Activated naive CD4-positive, alpha-beta T cell treated with anti-CD3 and anti-CD28 coated beads, Interleukin-2, amount 50 U/mL, for 16 hours (primary cell): Measurements from ENCODE around the gene DUSP3.
"Not testable (repeated sequence)": the region's sequence is repeated elsewhere in the genome, so short reads cannot be mapped to it uniquely, and the experiment has no call there.

Source experiments
- DNase-seq: peaks from one replicate; pipeline ENCODE4 v3.0.0-alpha.2; 2020

Gene DUSP3

DNA sequence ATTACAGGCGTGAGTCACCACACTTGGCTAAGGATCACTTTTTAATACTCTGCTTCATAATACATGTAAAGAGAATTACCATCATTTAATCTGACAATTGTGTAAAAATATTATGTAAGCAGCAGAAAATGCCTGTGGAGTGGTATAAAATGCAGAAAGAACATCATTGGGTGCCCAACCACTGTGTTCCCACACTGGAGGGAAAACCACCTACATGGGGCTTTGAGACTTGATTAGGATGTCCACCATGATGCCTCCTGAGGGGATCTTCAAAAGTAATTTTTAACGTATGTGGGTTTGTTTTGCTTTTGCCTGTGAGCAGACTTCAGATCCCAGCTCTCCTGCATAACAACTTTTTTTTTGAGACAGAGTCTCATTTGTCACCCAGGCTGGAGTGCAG is 20.3 kb upstream of the DUSP3 start:
- DNase-seq = no peak

DNA sequence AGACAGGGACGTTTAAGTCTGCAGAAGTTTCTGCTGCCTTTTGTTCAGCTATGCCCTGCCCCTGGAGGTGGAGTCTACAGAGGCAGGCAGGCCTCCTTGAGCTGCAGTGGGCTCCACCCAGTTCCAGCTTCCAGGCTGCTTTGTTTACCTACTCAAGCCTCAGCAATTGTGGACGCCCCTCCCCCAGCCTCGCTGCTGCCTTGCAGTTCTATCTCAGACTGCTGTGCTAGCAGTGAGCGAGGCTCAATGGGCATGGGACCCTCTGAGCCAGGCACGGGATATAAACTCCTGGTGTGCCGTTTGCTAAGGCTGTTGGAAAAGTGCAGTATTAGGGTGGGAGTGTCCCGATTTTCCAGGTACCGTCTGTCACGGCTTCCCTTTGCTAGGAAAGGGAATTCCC is 19.2 kb upstream of the DUSP3 start:
- DNase-seq = not testable (repeated sequence)

DNA sequence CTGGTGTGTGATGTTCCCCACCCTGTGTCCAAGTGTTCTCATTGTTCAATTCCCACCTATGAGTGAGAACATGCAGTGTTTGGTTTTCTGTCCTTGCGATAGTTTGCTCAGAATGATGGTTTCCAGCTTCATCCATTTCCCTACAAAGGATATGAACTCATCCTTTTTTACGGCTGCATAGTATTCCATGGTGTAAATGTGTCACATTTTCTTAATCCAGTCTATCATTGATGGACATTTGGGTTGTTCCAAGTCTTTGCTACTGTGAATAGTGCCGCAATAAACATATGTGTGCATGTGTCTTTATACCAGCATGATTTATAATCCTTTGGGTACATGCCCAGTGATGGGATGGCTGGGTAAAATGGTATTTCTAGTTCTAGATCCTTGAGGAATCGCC is 13.9 kb upstream of the DUSP3 start:
- DNase-seq = not testable (repeated sequence)

DNA sequence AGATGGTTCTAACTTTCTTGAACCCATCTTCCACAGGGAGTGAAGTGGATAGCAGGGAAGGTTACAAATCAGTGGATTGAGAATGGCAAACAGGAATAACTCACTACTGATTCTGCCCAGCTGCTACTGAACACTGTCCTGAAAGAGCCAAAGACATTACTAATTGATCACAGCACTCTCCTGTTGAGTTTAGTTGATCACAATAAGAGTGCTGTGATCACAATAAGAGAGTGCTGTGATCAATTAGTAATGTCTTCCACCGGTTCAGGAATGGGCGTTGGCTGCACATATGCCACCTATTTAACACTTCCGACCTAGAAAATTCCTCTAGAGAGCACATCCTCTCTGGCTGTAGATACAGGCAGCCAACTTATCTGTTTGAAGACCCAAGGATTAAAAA is 12.8 kb upstream of the DUSP3 start:
- DNase-seq = no peak

DNA sequence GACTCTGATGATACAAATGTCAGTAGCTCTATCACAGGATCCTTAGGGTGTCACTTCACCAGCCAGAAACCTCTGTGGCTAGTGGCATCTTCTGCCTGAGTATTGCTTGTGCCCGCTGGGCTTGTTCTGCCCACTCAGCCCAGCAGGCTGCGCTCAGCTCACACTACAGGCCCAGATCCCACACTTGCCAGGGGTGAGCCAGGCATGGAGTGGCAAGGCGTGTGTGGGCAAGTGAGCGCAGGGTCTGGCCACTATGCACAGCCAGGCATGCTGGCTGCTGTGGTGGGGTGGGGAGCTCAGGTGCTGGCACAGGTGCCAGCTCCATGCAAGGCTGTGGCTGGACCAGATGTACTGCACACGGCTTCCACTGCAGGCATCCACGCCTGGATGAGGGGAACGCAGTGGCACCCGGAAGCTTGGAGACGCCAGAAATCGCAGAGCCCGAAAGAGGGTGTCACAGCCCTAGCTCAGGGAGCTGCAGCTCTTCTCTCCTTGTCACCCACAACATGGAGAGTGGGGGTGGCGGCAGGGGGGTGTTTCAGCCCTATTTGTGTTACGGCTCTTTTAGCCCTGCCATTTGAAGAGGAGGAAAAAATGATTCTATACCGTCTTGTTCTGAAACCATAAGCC is 11.6 kb upstream of the DUSP3 start:
- DNase-seq = no peak

DNA sequence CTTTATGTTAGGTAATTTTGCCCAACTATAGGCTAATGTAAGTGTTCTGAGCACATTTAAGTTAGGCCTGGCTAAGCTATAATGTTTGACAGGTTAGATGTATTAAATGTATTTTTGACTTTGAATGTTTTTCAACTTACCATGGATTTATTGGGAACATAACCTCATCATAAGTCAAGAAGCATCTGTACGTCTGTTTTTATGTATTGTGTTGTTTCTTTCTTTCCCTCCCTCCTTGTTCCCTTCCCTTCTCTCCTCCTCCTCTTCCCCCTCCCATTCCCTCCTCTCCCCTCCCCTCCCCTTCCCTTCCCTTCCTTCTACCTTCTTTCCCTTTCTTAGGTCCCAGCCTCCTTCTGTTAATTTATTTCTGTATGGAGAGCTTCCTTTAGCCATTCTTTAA is 10.7 kb upstream of the DUSP3 start:
- no peak for DNase-seq

DNA sequence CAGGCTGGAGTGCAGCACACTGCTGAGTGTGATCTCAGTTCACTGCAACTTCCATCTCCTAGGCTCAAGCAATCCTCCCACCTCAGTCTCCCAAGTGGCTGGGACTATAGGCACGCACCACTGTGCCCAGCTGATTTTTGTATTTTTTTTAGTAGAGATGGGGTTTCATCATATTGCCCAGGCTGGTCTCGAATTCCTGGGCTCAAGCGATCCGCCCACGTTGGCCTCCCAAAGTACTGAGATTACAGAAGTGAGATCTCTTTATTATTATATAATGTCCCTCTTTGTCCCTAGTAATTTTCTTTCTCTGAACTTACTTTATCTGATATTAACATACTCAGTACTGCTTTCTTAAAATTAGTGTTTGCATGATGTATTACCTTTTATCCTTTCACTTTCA is 9.8 kb upstream of the DUSP3 start:
- no peak for DNase-seq

DNA sequence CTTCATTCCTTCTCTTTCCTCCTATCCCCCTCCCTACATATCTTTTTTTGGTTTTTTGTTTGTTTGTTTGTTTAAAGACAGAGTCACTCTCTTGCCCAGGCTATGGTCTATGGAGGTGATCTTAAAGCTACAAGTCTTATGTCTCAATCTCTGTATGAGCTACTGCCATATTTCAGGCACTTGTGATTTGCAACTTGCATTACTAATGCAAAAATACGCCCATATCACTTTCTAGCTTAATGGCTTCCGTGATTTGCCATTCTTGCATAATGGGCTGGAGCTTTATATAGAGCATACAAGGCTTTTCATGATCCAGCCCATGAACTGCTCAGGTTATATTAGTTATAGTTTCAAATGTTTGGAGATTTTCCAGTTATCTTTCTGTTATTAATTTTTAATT is 9.0 kb upstream of the DUSP3 start:
- DNase-seq = no peak

DNA sequence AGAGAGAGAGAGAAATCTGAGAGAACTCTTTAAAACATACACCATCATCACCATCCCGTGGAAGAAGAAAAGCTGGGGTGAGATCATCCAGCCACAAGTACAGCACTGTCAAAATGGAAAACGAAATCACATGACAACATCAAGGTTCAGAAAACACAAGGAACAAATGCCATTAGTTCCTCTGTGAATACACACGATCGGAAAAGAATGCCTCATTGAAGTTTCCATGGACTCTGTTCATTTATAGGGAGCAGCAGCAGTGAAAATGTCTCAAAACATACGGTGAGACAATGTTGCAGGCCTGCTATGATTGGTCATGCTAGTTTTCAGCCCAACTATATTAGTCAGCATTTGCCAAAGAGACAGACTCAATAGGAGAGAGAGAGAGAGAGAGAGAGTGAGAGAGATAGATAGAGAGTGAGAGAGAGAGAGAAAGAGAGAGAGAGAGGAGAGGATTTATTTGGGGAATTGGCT is 5.9 kb upstream of the DUSP3 start:
- DNase-seq = no peak

DNA sequence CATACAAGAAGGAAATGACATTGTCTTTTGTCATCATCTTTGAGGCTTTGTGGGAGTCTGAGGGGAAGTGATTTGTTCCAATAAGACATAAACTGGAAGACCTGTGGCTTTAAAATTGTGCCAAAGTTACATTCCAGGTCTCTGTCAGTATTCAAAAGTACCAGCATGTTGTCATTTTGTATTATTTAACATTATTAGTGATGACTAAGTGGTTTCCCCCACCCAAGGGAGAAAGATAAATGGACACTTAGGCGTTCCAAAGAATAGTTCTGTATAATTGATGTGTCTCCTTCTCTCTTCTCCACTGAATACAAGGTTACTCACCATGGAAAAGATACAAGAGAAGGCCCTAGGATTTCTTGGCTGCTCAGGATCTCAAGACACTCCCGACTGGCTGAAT is 5.3 kb upstream of the DUSP3 start:
- no peak for DNase-seq

DNA sequence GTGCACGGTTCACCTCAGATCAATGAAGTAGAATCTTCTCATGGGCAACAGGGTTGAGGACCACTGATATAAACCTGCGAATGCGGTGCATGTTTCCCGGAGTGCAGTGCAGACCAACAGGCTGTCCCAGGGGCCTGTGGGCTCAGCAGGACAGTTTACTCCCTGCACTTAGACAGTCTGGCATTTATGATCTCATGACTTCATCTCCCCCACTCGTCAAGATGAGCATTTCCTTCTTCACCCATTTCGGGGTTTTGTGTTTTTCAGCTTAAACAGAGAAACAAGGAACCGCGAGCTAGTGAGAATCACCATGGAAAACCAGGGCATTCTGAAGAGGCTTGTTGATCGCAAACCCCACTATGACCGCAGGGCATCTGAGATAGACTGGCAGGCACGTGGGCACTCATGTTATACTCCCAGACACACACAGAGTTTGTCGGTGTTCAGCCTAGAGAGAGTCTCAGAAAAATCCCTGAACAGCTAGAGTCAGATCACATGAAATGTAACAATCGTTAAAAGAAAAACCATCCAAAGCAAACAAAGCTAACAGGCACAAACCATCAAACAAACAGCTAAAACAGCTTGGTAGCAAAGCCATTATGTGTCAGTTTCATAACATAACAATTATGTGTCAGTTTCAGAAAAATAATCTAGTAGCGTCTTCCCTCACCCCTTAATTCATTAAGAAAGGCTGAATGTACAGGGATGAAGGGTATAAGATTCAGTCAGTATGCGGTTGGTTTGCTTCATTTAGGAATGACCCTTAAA is 4.3 kb upstream of the DUSP3 start:
- DNase-seq = no peak

DNA sequence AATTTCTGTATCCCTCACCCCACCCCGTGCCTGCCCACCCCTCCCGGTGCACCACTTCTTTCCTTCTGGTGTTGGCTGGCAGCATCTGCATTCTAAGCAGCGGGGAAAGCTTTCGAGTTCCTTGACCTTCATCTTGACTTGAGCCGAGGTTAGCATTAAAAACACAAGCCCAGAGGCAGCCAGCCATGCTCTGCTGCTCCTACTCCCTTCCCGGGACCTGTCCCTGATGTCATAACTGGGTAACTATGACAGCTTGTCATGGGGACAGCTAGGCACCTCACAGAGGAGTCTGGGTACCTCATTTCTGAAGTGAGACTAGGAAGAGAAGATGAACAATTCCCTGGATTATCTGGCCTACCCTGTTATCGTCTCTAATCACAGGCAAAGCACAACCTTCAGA is 1.4 kb upstream of the DUSP3 start, which contains the start of gene CFAP97D1:
TSS of gene CFAP97D1 (plus strand) at position 301 of the 400 bp plus-strand sequence. CDS start at position 329, 28 bp downstream.
- no peak for DNase-seq

DNA sequence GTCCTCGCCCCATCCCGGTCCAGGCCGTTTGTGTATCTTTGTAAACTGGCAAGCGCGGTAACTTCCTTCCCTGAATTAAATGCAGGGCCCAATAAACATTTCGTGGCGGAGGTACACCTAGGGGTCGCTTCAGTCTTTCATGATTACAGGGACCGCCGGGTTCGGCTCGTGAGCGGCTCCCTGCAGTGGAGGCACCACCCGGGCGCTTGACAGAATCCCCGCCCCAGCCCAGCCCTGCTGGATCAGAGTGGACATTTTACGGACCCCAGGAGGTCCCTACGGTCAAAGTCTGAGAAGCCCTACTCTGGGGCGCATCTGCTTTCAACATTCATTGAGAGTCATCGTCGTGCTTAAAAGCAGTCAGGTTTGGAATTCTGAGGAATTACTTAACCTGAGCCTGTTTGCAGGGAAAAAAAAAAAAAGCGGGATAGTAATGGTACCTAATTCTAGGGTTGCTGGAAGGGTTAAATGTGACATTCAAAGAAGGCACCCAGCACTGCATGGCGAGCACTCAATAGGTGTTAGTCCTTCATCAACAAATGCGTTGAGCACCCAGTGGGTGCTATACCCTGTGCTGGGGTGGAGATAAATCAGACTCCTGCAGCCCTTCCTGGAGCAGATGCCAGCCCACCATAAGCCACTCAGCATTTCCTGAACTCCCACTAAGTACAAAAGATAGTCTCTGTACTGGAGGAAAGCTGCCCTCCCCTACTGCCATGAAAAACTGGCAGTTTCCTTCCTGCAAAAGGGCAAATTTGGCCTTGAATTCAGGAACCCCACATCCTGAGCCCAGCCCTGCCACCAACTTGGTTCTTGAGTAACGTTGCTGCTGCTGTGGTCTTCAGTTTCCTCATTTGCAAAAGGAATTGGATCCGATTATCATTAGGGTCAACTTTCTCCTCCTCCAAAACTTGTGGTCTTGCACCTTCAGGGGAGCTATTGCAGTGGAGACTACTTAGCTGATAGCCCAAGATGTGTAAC is 658 bp upstream of the DUSP3 start:
- DNase-seq = no peak

DNA sequence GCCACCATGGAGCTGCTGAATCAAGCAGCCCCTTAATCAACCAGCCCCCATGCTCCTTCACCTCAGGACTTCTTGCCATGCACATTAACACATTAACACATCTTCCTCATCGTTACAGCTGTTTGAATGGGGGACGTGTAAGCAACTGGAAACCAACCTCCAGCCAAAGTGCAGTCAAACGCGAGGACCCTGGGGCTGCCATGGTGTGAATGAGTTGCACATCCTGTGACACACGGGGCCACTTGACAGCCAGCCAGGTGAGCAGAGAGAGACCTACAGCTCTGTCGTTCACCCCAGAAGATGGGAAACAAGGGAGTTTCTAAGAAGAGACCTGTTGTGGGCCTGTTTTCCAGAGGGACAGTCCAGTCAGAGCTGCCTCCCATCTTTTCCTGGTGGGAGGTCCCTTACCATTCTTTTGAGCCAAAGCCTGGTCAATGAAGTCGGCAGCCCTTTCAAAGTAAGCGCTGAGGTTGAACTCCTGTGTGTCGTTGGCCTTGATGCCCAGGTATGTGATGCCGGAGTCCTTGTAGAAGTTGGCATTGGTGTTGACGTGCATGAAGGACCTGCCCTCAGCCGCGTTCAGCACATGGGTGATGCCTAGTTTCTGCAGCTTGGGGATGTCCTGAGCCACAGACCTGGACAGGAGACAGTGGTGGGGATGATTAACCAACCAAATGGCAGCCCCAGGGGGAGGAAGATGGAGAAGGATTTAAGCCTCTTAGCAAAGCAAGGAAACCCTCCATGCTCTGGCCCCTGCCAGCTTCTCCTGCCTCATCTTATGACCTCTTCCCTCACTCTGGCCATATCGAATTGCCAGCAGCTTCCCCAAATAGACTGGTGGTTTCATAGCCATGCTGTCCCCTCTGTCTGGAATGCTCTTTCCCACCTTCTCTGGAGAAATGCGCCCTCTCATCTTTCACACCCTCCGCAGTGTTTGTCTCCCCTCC is 4.2 kb downstream of the DUSP3 start:
- no peak for DNase-seq

DNA sequence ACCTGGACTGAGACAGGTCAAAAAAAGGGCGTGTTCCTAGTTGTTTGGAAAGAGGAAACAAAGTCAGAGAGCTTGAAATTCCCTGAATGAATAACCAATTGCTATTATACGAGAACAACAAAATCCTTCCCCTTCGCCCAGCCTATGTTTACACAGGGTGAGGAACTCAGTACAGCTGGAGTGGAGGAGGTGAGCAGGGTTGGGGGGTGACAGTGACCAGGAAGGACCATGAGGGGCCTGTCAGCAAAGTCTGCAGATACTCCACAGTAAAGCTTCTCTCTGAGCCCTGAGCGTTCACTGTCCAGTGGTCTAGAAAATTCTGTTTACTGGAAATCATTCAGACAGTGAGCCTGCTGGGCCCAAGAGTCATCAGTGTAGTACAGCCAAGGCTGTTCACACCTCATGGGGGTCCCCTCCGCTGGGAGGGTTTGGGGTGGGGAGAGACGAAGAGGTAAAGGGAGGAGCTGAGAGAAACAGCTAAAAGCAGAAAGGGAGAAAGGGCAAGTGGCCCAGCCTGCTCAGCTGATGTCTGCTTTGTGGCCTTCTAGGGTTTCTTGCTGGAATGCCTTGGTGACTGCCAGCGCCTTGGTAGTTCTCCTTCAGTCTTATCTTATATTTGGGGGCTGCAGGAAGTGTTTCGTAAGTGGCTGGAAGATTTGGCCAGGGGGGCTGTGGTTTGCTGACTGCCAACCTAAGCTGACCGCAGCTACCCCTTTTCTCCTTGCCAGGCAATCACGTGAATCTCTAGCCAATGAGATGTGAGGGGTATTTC is 5.7 kb downstream of the DUSP3 start:
- DNase-seq = no peak

DNA sequence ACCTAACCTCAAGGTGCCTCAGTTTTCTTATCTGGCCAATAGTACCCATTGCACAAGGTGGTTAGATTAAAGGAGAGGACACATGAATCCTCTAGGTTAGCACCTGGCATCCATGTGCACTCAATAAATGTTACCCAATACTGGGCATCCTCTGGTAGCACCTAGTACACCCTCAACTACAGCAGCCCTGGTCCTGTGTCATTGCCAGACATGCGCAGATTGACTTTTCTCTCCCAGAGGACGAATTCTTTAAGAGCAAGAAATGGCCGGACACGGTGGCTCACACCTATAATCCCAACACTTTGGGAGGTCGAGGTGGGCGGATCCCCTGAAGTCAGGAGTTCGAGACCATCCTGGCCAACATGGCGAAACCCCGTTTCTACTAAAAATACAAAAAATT is 7.3 kb downstream of the DUSP3 start:
- DNase-seq = no peak

DNA sequence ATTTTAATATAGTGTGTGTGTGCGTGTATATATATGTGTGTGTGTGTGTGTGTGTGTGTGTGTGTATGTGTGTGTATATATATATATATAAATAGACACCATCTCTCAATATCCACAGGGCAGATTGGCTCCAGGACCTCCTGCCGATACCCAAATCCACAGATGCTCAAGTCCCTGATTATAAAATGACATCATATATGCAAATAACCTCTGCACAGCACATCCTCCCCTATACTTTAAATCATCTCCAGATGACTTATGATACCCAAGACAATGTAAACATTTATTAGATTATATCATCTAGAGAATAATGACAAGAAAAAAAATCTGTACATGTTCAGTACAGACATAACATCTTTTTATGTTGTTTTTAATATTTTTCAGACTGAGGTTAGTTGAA is 7.8 kb downstream of the DUSP3 start:
- DNase-seq = no peak

DNA sequence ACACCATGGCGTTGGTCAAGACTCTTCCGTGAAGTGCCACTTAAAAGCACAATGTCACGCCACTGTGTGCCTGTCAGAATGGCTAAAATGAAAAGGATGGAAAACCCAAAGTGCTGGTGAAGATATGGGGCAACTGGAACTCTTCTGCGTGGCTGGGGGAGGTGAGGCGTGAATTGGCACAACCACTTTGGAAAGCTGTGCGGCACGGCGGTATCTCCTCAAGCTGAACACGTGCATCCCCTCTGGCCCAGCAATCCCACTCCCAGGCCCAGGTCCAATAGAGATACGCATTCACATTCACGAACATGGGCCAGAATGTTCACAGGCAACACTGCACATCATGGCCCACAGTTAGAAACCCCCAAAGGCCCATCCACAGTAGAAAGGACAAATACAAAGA is 8.9 kb downstream of the DUSP3 start:
- no peak for DNase-seq

DNA sequence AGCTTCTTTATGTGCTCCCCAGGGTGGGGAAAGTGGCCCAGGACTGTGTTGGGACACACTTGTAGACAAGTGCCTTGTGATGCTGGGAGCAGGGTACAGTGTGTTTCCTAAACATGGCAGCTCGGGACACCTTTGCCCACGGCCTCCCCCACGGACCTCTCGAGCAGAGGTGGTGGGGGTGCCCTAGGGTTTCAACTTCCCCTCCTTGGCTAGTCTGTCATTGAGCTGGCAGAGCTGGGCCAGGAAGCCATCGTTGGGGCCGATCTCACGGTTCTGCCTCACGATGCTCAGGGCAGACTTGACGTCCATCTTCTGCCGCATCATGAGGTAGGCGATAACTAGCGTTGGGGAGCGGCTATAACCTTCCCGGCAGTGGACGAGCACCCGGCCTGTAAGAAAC is 9.4 kb downstream of the DUSP3 start:
- no peak for DNase-seq

DNA sequence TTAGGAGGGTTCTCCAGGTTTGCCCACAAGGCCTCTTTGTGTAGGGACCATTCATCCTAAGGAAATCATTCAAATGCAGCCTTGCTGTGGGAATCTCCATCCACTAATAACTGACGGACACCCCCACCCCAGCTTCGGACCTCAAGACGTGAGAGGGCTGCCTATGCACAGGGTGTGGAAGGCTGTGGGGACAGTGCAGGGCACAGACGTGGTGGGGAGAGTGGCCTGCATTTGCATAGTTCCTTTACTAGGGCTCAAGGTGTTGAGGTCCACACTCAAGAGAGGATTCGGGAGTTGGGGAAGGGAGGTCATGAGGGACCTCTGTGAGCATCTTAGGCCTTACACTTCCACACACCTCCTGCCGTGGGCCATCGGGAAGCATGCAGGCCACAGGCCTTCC is 9.8 kb downstream of the DUSP3 start:
- no peak for DNase-seq

DNA sequence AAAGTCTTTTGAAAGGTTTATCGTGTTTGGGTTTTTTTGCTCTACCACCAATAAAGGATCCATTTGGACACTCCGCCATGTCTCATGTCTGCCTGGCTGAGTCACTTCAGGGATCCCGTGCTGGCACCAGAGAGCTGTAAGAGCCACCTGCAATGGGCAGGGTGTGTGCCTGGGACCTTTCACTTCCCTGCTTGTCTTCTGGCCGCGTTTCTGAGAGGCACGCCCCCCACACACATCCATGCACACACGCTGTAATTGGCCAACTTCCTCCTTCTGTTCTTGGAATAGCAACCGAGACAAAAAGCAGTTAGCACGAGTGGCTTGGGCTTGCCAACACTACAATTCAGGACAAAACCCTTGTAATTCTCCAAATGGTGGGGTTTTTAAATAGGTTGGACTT is 10.4 kb downstream of the DUSP3 start:
- no peak for DNase-seq

DNA sequence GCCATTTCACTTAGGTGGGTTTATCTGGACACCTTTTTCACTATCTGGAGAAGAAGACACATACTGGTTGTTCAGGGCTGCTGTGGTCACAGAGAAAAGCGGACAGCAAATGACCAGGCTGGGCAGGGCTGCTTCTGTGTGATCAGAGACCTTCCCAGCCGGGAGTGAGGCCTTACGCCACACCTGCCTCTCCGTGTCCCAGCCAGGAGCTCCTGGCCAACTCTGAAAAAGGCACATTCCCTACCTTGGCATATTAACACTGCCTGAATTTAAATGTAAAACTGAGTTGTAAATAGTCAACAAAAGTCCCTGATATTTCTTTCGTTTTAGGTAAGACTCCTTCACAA is 11.1 kb downstream of the DUSP3 start:
- DNase-seq = no peak
